B cell (primary cell): ENCODE measurements around the gene DSTYK. TPM values are rescaled to one million over a fixed set of nuclear protein-coding genes. Genes with fewer than 3 reads are reported as not detected.

ENCODE experiments used
- ATAC-seq: fragments of 200-7000 bp; cut with Tn5 transposase; one replicate; pipeline ENCODE4 v1.10.0; 2021; ENCODE audit warnings: low read depth, mild to moderate bottlenecking, moderate number of reproducible peaks, moderate library complexity
- CTCF ChIA-PET: fragments of 350-600 bp; sonication (Branson Sonifier 250); formaldehyde crosslinking; loops from one replicate; lab custom pipeline; 2021; ENCODE audit warnings: antibody characterized with exemption, inconsistent platforms; lab: Charles Lee
- POLR2A ChIA-PET: fragments of 350-600 bp; sonication (Branson Sonifier 250); formaldehyde crosslinking; loops from one replicate; lab custom pipeline; 2021; ENCODE audit warnings: antibody characterized with exemption; lab: Charles Lee
- DNase-seq: peaks from one replicate; pipeline ENCODE4 v3.0.0; 2013
- H2AFZ ChIP-seq: 2 replicates; pipeline ENCODE4 v1.6.1; 2012; ENCODE audit warnings: mild to moderate bottlenecking, low read depth, low read length; ENCODE audit not compliant: insufficient read depth, poor library complexity, severe bottlenecking
- H3K27ac ChIP-seq, 2 donors: 1 replicate in 1 of 2; 2 replicates in 1 of 2; pipeline ENCODE4 v1.5.1; 2012 to 2013; ENCODE audit warnings: low read length in 2 of 2, mild to moderate bottlenecking in 2 of 2, moderate library complexity in 1 of 2
- H3K27me3 ChIP-seq, 4 experiments: fragments of 200-600 bp in 1 of 4; sonication (generic) in 1 of 4; replicated peaks in 1 of 4; 1 replicate in 2 of 4; 2 replicates in 2 of 4; pipeline versions ENCODE4 v1.6.1 to v1.7.0; 2013 to 2016; ENCODE audit warnings: low read length in 3 of 4, mild to moderate bottlenecking in 2 of 4, mixed read lengths in 1 of 4, moderate library complexity in 1 of 4; ENCODE audit not compliant: insufficient read depth in 4 of 4, control insufficient read depth in 3 of 4; ENCODE audit errors: control extremely low read depth in 1 of 4
- H3K36me3 ChIP-seq, 2 experiments: replicated peaks in 1 of 2; 1 replicate in 1 of 2; 2 replicates in 1 of 2; pipeline versions ENCODE4 v1.6.1 to v1.7.1; 2013; ENCODE audit warnings: low read length in 1 of 2; ENCODE audit not compliant: insufficient read depth in 2 of 2, control insufficient read depth in 1 of 2; ENCODE audit errors: control extremely low read depth in 1 of 2, extremely low read depth in 1 of 2
- H3K4me1 ChIP-seq, 2 donors: fragments of 200-600 bp in 1 of 2; sonication (generic) in 1 of 2; 1 replicate in 1 of 2; 2 replicates in 1 of 2; pipeline versions ENCODE4 v1.5.1 to v1.6.1; 2013 to 2017; ENCODE audit warnings: low read length in 2 of 2; ENCODE audit not compliant: control insufficient read depth in 2 of 2, insufficient read depth in 2 of 2
- H3K4me2 ChIP-seq: replicated peaks from 2 replicates; pipeline ENCODE3; 2012; ENCODE audit warnings: mild to moderate bottlenecking, low read depth, low read length; ENCODE audit not compliant: poor library complexity, severe bottlenecking
- H3K4me3 ChIP-seq, 5 experiments: fragments of 200-600 bp in 1 of 5; sonication (generic) in 1 of 5; 1 replicate in 3 of 5; 2 replicates in 2 of 5; pipeline versions ENCODE4 v1.5.1 to v1.7.0; 2011 to 2016; ENCODE audit warnings: low read length in 4 of 5, mild to moderate bottlenecking in 4 of 5, low read depth in 2 of 5, control low read depth in 1 of 5, moderate library complexity in 1 of 5; ENCODE audit not compliant: insufficient read depth in 1 of 5; ENCODE audit errors: control extremely low read depth in 1 of 5, extremely low read depth in 1 of 5
- H3K79me2 ChIP-seq: fragments of 200-600 bp; sonication (generic); one replicate; pipeline ENCODE4 v1.6.0; 2016; ENCODE audit warnings: low read length; ENCODE audit not compliant: control insufficient read depth, insufficient read depth
- H3K9ac ChIP-seq: fragments of 200-600 bp; sonication (generic); 2 replicates; pipeline ENCODE4 v1.6.1; 2017; ENCODE audit warnings: mild to moderate bottlenecking, low read length, moderate library complexity
- H3K9me3 ChIP-seq, 3 donors: one replicate each; pipeline versions ENCODE4 v1.6.1 to v1.7.1; 2013; ENCODE audit warnings: low read length in 2 of 3; ENCODE audit not compliant: control insufficient read depth in 2 of 3, insufficient read depth in 1 of 3; ENCODE audit errors: control extremely low read depth in 1 of 3
- H4K20me1 ChIP-seq: 2 replicates; pipeline ENCODE4 v1.6.0; 2012; ENCODE audit warnings: mild to moderate bottlenecking, low read length; ENCODE audit not compliant: insufficient read depth, control insufficient read depth, poor library complexity, severe bottlenecking
- H3K27ac Mint-ChIP-seq: one replicate; pipeline ENCODE4 v1.8.0; 2021; ENCODE audit warnings: mixed read lengths
- H3K27me3 Mint-ChIP-seq: one replicate; pipeline ENCODE4 v1.8.0; 2021; ENCODE audit warnings: mixed read lengths
- H3K4me1 Mint-ChIP-seq: one replicate; pipeline ENCODE4 v1.8.0; 2021; ENCODE audit warnings: mixed read lengths
- H3K4me3 Mint-ChIP-seq: one replicate; pipeline ENCODE4 v1.8.0; 2021; ENCODE audit warnings: mixed read lengths
- H3K9me3 Mint-ChIP-seq: one replicate; pipeline ENCODE4 v1.8.0; 2022; ENCODE audit warnings: mixed read lengths; ENCODE audit not compliant: insufficient read depth
- CTCF ChIP-seq: fragments of 200-600 bp; IDR thresholded peaks from one replicate; pipeline ENCODE4 v1.8.0; 2022; ENCODE audit warnings: antibody characterized with exemption, mild to moderate bottlenecking
- EZH2 ChIP-seq: IDR thresholded peaks from 2 replicates; pipeline ENCODE4 v1.6.1; 2012; ENCODE audit warnings: borderline replicate concordance, low read depth, mild to moderate bottlenecking, moderate library complexity, low read length; ENCODE audit not compliant: insufficient read depth, poor library complexity, severe bottlenecking
- WGBS: methylation state at CpG from one replicate; pipeline ENCODE4 v1.1.5; 2013; ENCODE audit warnings: missing lambda C conversion rate; ENCODE audit not compliant: insufficient coverage; 5-methylcytosine and 5-hydroxymethylcytosine counted together
- intact Hi-C: fragments of 100-400 bp; cut with micrococcal nuclease; formaldehyde crosslinking; loops from one replicate; pipeline ENCODE4 v1.10.0; 2022
- polyA plus RNA-seq: library from polyadenylated mRNA; depleted of rRNA; stranded (reverse); fragments of >200 nt; gene quantifications from 2 replicates; pipeline ENCODE4 v1.2.3, GENCODE V29; 2012
- total RNA-seq, 2 donors: library from RNA; stranded (reverse); fragments of 120-200 nt in 1 of 2; gene quantifications; 1 replicate in 1 of 2; 2 replicates in 1 of 2; pipeline versions ENCODE4 v1.2.3 to v1.2.4, GENCODE V29; 2013 to 2022

DSTYK gene
- total and polyA plus RNA-seq, 2 donors (not counting 1 experiment from before 2014, with no cell fraction given) = 3.6 to 15.7 TPM

- TF ChIP-seq CTCF (no peak), EZH2 (no peak)
- no peak for DNase-seq
- H3K4me3 ChIP-seq = no peak overlapping the region
- WGBS = 80% methylated on average over 6 of the region's 6 CpGs
- ChIA-PET POLR2A (no interaction called here), CTCF (interaction anchor here (1.5 kb wide), 1 partner anchor 15 kb away, joined by 6 read pairs; no protein-coding TSS in a partner anchor)
- no peaks in the 10 kb centered on the region for H4K20me1 ChIP-seq
- Mint-ChIP-seq H3K4me3 (no peak overlapping the region), H3K27ac (no peak overlapping the region), H3K4me1 (peaks cover 13% of the 10 kb centered on the region), H3K27me3 (peaks cover 27% of the 10 kb centered on the region), H3K9me3 (no peaks in the 10 kb centered on the region)
- peaks cover 0 to 11% (median 4%) of the 10 kb centered on the region in 4 experiments for H3K27me3 ChIP-seq
- ATAC-seq = no peak
- no peaks in the 10 kb centered on the region for H3K36me3 ChIP-seq
- H3K27ac ChIP-seq = no peak overlapping the region
- H3K9me3 ChIP-seq = no peaks in the 10 kb centered on the region
- H3K79me2 ChIP-seq = no peaks in the 10 kb centered on the region
- H3K4me2 ChIP-seq = no peak overlapping the region
- intact Hi-C loops = no loop called here
- H2AFZ ChIP-seq = no peak overlapping the region
- peaks cover 7 to 10% of the 10 kb centered on the region in 2 donors for H3K4me1 ChIP-seq
- no peak overlapping the region for H3K9ac ChIP-seq
Measured at GRCh38 chr1:205240118-205240517, 28.6 kb upstream of the DSTYK start.

- POLR2A ChIA-PET = no interaction called here
Measured at GRCh38 chr1:205239078-205239477, 27.6 kb upstream of the DSTYK start.

More at GRCh38 chr1:205239078-205239477, 27.6 kb upstream of the DSTYK start:
- no peaks in the 10 kb centered on the region for H3K9me3 Mint-ChIP-seq
- H3K4me1 Mint-ChIP-seq = peaks cover 13% of the 10 kb centered on the region
- H3K4me1 ChIP-seq = peaks cover 7 to 10% of the 10 kb centered on the region in 2 donors
- H3K9ac ChIP-seq = no peak overlapping the region
- no peak overlapping the region for H3K4me2 ChIP-seq
- ATAC-seq (no peak), DNase-seq (no peak)
- H3K27me3 ChIP-seq = peaks cover 0 to 11% (median 4%) of the 10 kb centered on the region in 4 experiments
- H4K20me1 ChIP-seq = no peaks in the 10 kb centered on the region
- H3K4me3 ChIP-seq = no peak overlapping the region
- 97% methylated on average over 3 of the region's 3 CpGs for WGBS
- H3K79me2 ChIP-seq = no peaks in the 10 kb centered on the region
- CTCF ChIA-PET = interaction anchor here (1.1 to 2.2 kb wide), 2 partner anchors 8 to 17 kb away, joined by 6 to 9 read pairs; no protein-coding TSS in a partner anchor
- H3K27ac ChIP-seq = no peak overlapping the region
- H3K36me3 ChIP-seq = no peaks in the 10 kb centered on the region
- no peak overlapping the region for H2AFZ ChIP-seq
- H3K27ac Mint-ChIP-seq = no peak overlapping the region
- H3K27me3 Mint-ChIP-seq = peaks cover 27% of the 10 kb centered on the region
- TF ChIP-seq CTCF (no peak), EZH2 (no peak)
- no peak overlapping the region for H3K4me3 Mint-ChIP-seq
- intact Hi-C loops = no loop called here
- H3K9me3 ChIP-seq = no peaks in the 10 kb centered on the region
